Prostate gland (tissue), 2 donors: ENCODE measurements around the gene CCNF. TPM values are rescaled to one million over a fixed set of nuclear protein-coding genes. Genes with fewer than 3 reads are reported as not detected.

Experiments used
- DNase-seq: peaks from one replicate; pipeline ENCODE4 v3.0.0-alpha.2; 2019; ENCODE audit warnings: low spot score
- H3K27ac ChIP-seq, 2 donors: fragments of 200-600 bp; sonication (generic); 2 replicates each; pipeline ENCODE4 v1.5.1; 2017 to 2019
- H3K27me3 ChIP-seq: fragments of 200-600 bp; sonication (generic); replicated peaks from 2 replicates; pipeline ENCODE4 v1.5.1; 2019; ENCODE audit not compliant: insufficient read depth
- H3K36me3 ChIP-seq, 2 donors: fragments of 200-600 bp; sonication (generic); 1 replicate in 1 of 2; 2 replicates in 1 of 2; pipeline versions ENCODE4 v1.5.1 to v1.8.1; 2017 to 2019
- H3K4me1 ChIP-seq: fragments of 200-600 bp; sonication (generic); replicated peaks from 2 replicates; pipeline ENCODE4 v1.5.1; 2019
- H3K4me3 ChIP-seq, 2 donors: fragments of 200-600 bp; sonication (generic); 2 replicates each; pipeline ENCODE4 v1.5.1; 2017 to 2019
- H3K9me3 ChIP-seq: fragments of 200-600 bp; sonication (generic); 2 replicates; pipeline ENCODE4 v1.5.1; 2017
- CTCF ChIP-seq, 4 experiments: fragments of 200-600 bp in 2 of 4; fragments of 450-650 bp in 2 of 4; sonication (generic) in 2 of 4; IDR thresholded peaks; 1 replicate in 3 of 4; 2 replicates in 1 of 4; pipeline ENCODE4 v1.5.1; 2016 to 2019; ENCODE audit warnings: antibody characterized with exemption in 4 of 4, mild to moderate bottlenecking in 2 of 4, moderate library complexity in 2 of 4
- POLR2A ChIP-seq: fragments of 450-650 bp; IDR thresholded peaks from one replicate; pipeline ENCODE4 v1.6.1; 2016; ENCODE audit warnings: antibody characterized with exemption, mild to moderate bottlenecking
- POLR2AphosphoS5 ChIP-seq: sonication (generic); formaldehyde crosslinking; IDR thresholded peaks from one replicate; pipeline ENCODE4 v1.6.1; 2017; ENCODE audit warnings: antibody characterized with exemption
- WGBS: methylation state at CpG from one replicate; pipeline ENCODE4 v1.1.5; 2018; 5-methylcytosine and 5-hydroxymethylcytosine counted together
- intact Hi-C: fragments of 100-400 bp; cut with DNase I; formaldehyde crosslinking; loops from one replicate; pipeline ENCODE4 v1.14.2; 2022
- total RNA-seq, 2 donors: library from RNA; depleted of rRNA; stranded (reverse); fragments of >200 nt; gene quantifications; one replicate each; pipeline ENCODE4 v1.1.0, GENCODE V29; 2016

Gene CCNF
- total RNA-seq, 2 donors from 2014 or later = 7.3 to 8.0 TPM

GRCh38 chr16:2404099-2404498 lies 25.1 kb upstream of the CCNF start:
- no peak for TF ChIP-seq POLR2A
- no peak for TF ChIP-seq CTCF (IDR thresholded peaks at IDR 0.05)
- TF ChIP-seq POLR2AphosphoS5 = no peak
- intact Hi-C loops = no loop called here

GRCh38 chr16:2415085-2415484 lies 14.2 kb upstream of the CCNF start:
- Histone ChIP-seq H3K27me3 (no peaks in the 10 kb centered on the region), H3K4me3 (no peak overlapping the region), H3K4me1 (no peaks in the 10 kb centered on the region), H3K27ac (no peak overlapping the region), H3K36me3 (no peaks in the 10 kb centered on the region), H3K9me3 (no peaks in the 10 kb centered on the region)
- TF ChIP-seq POLR2A (no peak), POLR2AphosphoS5 (no peak), CTCF (IDR thresholded peaks at IDR 0.05) (no peak)
- no peak for DNase-seq
- intact Hi-C loops = no loop called here
- WGBS = 24% methylated on average over 2 of the region's 2 CpGs

More at GRCh38 chr16:2404099-2404498, 25.1 kb upstream of the CCNF start:
- H3K27ac ChIP-seq = no peak overlapping the region
- H3K9me3 ChIP-seq = no peaks in the 10 kb centered on the region
- DNase-seq = no peak
- no peak overlapping the region for H3K4me3 ChIP-seq
- H3K4me1 ChIP-seq = no peaks in the 10 kb centered on the region
- 73% methylated on average over 4 of the region's 4 CpGs for WGBS
- no peaks in the 10 kb centered on the region for H3K36me3 ChIP-seq
- no peaks in the 10 kb centered on the region for H3K27me3 ChIP-seq

GRCh38 chr16:2420035-2420434 lies 9.2 kb upstream of the CCNF start:
- TF ChIP-seq CTCF (IDR thresholded peaks at IDR 0.05) (no peak), POLR2A (no peak), POLR2AphosphoS5 (no peak)
- Histone ChIP-seq H3K27ac (no peak overlapping the region), H3K4me1 (no peaks in the 10 kb centered on the region), H3K9me3 (no peaks in the 10 kb centered on the region), H3K4me3 (no peak overlapping the region), H3K27me3 (no peaks in the 10 kb centered on the region), H3K36me3 (no peaks in the 10 kb centered on the region)
- intact Hi-C loops = no loop called here
- no peak for DNase-seq

GRCh38 chr16:2422123-2422867 lies 7.0 kb upstream of the CCNF start:
- no peak overlapping the region for H3K27ac ChIP-seq
- no peaks in the 10 kb centered on the region for H3K36me3 ChIP-seq
- DNase-seq = no peak
- TF ChIP-seq POLR2A (no peak), CTCF (IDR thresholded peaks at IDR 0.05) (no peak), POLR2AphosphoS5 (no peak)
- H3K4me1 ChIP-seq = no peaks in the 10 kb centered on the region
- no peaks in the 10 kb centered on the region for H3K27me3 ChIP-seq
- intact Hi-C loops = no loop called here
- 82% methylated on average over 7 of the region's 7 CpGs for WGBS
- H3K4me3 ChIP-seq = no peak overlapping the region
- no peaks in the 10 kb centered on the region for H3K9me3 ChIP-seq
